Measurements from ENCODE around the gene FAM13C.

Gene FAM13C

DNA sequence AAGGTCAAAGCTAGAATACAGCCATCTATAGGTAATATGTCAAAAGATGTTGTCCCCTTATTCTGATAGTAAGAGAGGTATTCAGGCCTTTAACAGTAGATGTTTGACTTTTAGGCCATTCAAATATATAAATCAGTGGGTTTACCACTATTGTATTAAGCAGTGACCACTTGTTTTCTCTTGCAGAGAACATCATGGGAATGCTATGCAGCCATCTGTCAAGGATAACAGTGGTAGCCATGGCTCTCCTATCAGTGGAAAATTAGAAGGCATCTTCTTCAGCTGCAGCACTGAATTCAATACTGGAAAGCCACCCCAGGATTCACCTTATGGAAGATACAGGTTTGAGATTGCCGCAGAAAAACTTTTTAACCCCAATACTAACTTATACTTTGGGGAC is 117.5 kb downstream of the FAM13C start:
- Histone ChIP-seq H3K4me3 (ENCODE audit: low read length) (no peak overlapping the region), H3K9me2 (replicated peaks; ENCODE audit: insufficient read depth, low read length) (no peaks in the 10 kb centered on the region), H3K4me1 (ENCODE audit: low read length) (no peaks in the 10 kb centered on the region), H3K9me3 (replicated peaks; ENCODE audit: insufficient read depth, low read length) (no peaks in the 10 kb centered on the region), H3K79me2 (ENCODE audit: low read length) (no peaks in the 10 kb centered on the region), H3K27ac (ENCODE audit: low read length) (no peak overlapping the region), H3F3A (ENCODE audit: insufficient read depth, low read length) (no peaks in the 10 kb centered on the region), H3K4me2 (ENCODE audit: low read depth, low read length) (no peak overlapping the region), H3K9ac (ENCODE audit: low read length) (no peak overlapping the region), H4K20me1 (ENCODE audit: insufficient read depth, low read length) (no peaks in the 10 kb centered on the region), H3K36me3 (replicated peaks; ENCODE audit: insufficient read depth, low read length) (no peaks in the 10 kb centered on the region), H3K27me3 (replicated peaks; ENCODE audit: insufficient read depth, low read length) (no peaks in the 10 kb centered on the region), H2AFZ (ENCODE audit: low read length) (no peak overlapping the region)
- DNase-seq = no peak
- TF ChIP-seq, protein P1, sequence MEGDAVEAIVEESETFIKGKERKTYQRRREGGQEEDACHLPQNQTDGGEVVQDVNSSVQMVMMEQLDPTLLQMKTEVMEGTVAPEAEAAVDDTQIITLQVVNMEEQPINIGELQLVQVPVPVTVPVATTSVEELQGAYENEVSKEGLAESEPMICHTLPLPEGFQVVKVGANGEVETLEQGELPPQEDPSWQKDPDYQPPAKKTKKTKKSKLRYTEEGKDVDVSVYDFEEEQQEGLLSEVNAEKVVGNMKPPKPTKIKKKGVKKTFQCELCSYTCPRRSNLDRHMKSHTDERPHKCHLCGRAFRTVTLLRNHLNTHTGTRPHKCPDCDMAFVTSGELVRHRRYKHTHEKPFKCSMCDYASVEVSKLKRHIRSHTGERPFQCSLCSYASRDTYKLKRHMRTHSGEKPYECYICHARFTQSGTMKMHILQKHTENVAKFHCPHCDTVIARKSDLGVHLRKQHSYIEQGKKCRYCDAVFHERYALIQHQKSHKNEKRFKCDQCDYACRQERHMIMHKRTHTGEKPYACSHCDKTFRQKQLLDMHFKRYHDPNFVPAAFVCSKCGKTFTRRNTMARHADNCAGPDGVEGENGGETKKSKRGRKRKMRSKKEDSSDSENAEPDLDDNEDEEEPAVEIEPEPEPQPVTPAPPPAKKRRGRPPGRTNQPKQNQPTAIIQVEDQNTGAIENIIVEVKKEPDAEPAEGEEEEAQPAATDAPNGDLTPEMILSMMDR (IDR thresholded peaks at IDR 0.05; ENCODE audit: low read length) = no peak
- no peak for TF ChIP-seq EZH2phosphoT487 (IDR thresholded peaks at IDR 0.05; ENCODE audit: low read length)
- TF ChIP-seq EZH2 (optimal IDR thresholded peaks at IDR 0.05; ENCODE audit: low read depth, low read length) = no peak

DNA sequence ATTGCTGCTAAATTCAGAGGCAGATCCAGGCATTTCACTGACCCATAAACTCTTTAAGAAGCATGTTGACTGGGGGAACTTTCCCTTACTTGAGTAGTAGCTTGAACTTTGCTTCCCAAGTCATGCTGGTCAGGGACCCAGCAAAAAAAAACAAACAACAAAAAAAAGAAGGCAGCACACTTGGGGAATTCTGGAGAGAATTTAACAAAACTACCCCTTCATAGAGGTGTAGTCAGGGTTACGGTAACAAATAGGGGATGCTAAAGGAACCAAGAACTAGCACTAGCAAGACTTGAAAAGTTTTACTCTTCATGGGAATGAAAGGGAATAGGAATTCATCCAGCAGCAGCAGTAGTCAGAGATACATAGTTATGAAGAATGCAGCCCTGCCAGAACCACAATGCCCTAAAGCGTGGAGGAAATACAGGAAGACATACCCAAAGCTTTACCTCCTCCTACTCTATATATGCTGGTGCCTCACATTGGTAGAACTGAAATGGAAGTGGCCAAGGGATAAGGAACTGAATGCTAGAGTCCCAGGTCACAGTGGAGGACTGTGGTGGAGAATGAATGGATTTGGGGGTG is 118.6 kb downstream of the FAM13C start:
- Histone ChIP-seq H3K4me1 (ENCODE audit: low read length) (no peaks in the 10 kb centered on the region), H3K4me2 (ENCODE audit: low read depth, low read length) (no peak overlapping the region), H3K9ac (ENCODE audit: low read length) (no peak overlapping the region), H3K9me3 (replicated peaks; ENCODE audit: insufficient read depth, low read length) (no peaks in the 10 kb centered on the region), H3K79me2 (ENCODE audit: low read length) (no peaks in the 10 kb centered on the region), H3K9me2 (replicated peaks; ENCODE audit: insufficient read depth, low read length) (no peaks in the 10 kb centered on the region), H3F3A (ENCODE audit: insufficient read depth, low read length) (no peaks in the 10 kb centered on the region), H4K20me1 (ENCODE audit: insufficient read depth, low read length) (no peaks in the 10 kb centered on the region), H3K27me3 (replicated peaks; ENCODE audit: insufficient read depth, low read length) (no peaks in the 10 kb centered on the region), H2AFZ (ENCODE audit: low read length) (no peak overlapping the region), H3K27ac (ENCODE audit: low read length) (no peak overlapping the region), H3K36me3 (replicated peaks; ENCODE audit: insufficient read depth, low read length) (no peaks in the 10 kb centered on the region), H3K4me3 (ENCODE audit: low read length) (no peak overlapping the region)
- DNase-seq = no peak
- TF ChIP-seq EZH2phosphoT487 (IDR thresholded peaks at IDR 0.05; ENCODE audit: low read length) = no peak
- no peak for TF ChIP-seq EZH2 (optimal IDR thresholded peaks at IDR 0.05; ENCODE audit: low read depth, low read length)
- TF ChIP-seq, protein P1 (IDR thresholded peaks at IDR 0.05; ENCODE audit: low read length) = no peak

DNA sequence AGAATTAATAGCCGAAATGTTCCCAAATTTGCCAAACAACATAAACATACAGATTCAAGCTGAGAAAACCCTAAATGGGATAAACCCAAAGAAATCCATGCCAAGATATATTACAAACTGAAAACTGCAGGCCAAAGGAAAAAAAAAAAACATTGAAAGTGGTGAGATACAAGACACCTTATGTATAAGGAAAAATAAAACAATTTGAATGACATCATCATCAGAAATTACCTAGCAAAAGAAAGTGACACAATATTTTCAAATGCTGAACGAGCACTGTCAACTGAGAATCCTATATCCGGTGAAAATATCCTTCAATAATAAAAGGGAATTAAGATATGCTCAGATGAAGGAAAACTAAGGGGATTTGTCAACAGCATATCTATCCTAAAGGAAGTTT is 119.4 kb downstream of the FAM13C start:
- DNase-seq = no peak
- no peaks in the 10 kb centered on the region for H3K9me3 ChIP-seq (replicated peaks; ENCODE audit: insufficient read depth, low read length)
- no peaks in the 10 kb centered on the region for H3K79me2 ChIP-seq (ENCODE audit: low read length)
- H3K4me2 ChIP-seq (ENCODE audit: low read depth, low read length) = no peak overlapping the region
- no peaks in the 10 kb centered on the region for H3K9me2 ChIP-seq (replicated peaks; ENCODE audit: insufficient read depth, low read length)
- H3K4me3 ChIP-seq (ENCODE audit: low read length) = no peak overlapping the region
- H3K9ac ChIP-seq (ENCODE audit: low read length) = no peak overlapping the region
- no peak for TF ChIP-seq EZH2phosphoT487 (IDR thresholded peaks at IDR 0.05; ENCODE audit: low read length)
- no peak for TF ChIP-seq EZH2 (optimal IDR thresholded peaks at IDR 0.05; ENCODE audit: low read depth, low read length)
- TF ChIP-seq, protein P1 (IDR thresholded peaks at IDR 0.05; ENCODE audit: low read length) = no peak
- no peak overlapping the region for H3K27ac ChIP-seq (ENCODE audit: low read length)
- no peaks in the 10 kb centered on the region for H3K27me3 ChIP-seq (replicated peaks; ENCODE audit: insufficient read depth, low read length)
- no peaks in the 10 kb centered on the region for H3K36me3 ChIP-seq (replicated peaks; ENCODE audit: insufficient read depth, low read length)
- H4K20me1 ChIP-seq (ENCODE audit: insufficient read depth, low read length) = no peaks in the 10 kb centered on the region
- no peaks in the 10 kb centered on the region for H3F3A ChIP-seq (ENCODE audit: insufficient read depth, low read length)
- no peak overlapping the region for H2AFZ ChIP-seq (ENCODE audit: low read length)
- H3K4me1 ChIP-seq (ENCODE audit: low read length) = no peaks in the 10 kb centered on the region

Measured in MM.1S (cell line).